Activated B cell treated with CpG ODN at 0.5 μM for 24 hours (primary cell): Measurements from ENCODE around the gene MEX3A. TPM values are rescaled to one million over a fixed set of nuclear protein-coding genes. Genes with fewer than 3 reads are reported as not detected.

ENCODE experiments used
- ATAC-seq: fragments of 200-7000 bp; cut with Tn5 transposase; one replicate; pipeline ENCODE4 v1.10.0; 2021; ENCODE audit warnings: low read depth, mild to moderate bottlenecking, moderate library complexity
- CTCF ChIA-PET: fragments of 350-600 bp; sonication (Branson Sonifier 250); formaldehyde crosslinking; loops from one replicate; lab custom pipeline; 2021; ENCODE audit warnings: antibody characterized with exemption; lab: Charles Lee
- POLR2A ChIA-PET: fragments of 350-600 bp; sonication (Branson Sonifier 250); formaldehyde crosslinking; loops from one replicate; lab custom pipeline; 2021; ENCODE audit warnings: antibody characterized with exemption; lab: Charles Lee
- DNase-seq: peaks from one replicate; pipeline ENCODE4 v3.0.0; 2022
- H3K27ac Mint-ChIP-seq: one replicate; pipeline ENCODE4 v1.8.0; 2020; ENCODE audit warnings: mixed read lengths
- H3K27me3 Mint-ChIP-seq: one replicate; pipeline ENCODE4 v1.8.0; 2021; ENCODE audit warnings: mixed read lengths
- H3K36me3 Mint-ChIP-seq: one replicate; pipeline ENCODE4 v1.8.0; 2021; ENCODE audit warnings: low read depth, mixed read lengths
- H3K4me1 Mint-ChIP-seq: one replicate; pipeline ENCODE4 v1.8.0; 2021; ENCODE audit warnings: mixed read lengths
- H3K4me3 Mint-ChIP-seq: one replicate; pipeline ENCODE4 v1.8.0; 2020; ENCODE audit warnings: mild to moderate bottlenecking, mixed read lengths
- H3K9me3 Mint-ChIP-seq: one replicate; pipeline ENCODE4 v1.8.0; 2020; ENCODE audit warnings: mixed read lengths
- intact Hi-C: fragments of 100-400 bp; cut with micrococcal nuclease; formaldehyde crosslinking; loops from one replicate; pipeline ENCODE4 v1.15.1; 2024
- total RNA-seq: library from RNA; stranded (reverse); gene quantifications from 2 replicates; pipeline ENCODE4 v1.2.3, GENCODE V29; 2022
- TF ChIP-seq, protein P1 (sequence below): fragments of 200-600 bp; IDR thresholded peaks from one replicate; pipeline ENCODE4 v1.8.0; 2022; ENCODE audit warnings: antibody characterized with exemption, mild to moderate bottlenecking

The MEX3A gene
- total RNA-seq, 1 donor from 2014 or later: 0.47 TPM

DNA sequence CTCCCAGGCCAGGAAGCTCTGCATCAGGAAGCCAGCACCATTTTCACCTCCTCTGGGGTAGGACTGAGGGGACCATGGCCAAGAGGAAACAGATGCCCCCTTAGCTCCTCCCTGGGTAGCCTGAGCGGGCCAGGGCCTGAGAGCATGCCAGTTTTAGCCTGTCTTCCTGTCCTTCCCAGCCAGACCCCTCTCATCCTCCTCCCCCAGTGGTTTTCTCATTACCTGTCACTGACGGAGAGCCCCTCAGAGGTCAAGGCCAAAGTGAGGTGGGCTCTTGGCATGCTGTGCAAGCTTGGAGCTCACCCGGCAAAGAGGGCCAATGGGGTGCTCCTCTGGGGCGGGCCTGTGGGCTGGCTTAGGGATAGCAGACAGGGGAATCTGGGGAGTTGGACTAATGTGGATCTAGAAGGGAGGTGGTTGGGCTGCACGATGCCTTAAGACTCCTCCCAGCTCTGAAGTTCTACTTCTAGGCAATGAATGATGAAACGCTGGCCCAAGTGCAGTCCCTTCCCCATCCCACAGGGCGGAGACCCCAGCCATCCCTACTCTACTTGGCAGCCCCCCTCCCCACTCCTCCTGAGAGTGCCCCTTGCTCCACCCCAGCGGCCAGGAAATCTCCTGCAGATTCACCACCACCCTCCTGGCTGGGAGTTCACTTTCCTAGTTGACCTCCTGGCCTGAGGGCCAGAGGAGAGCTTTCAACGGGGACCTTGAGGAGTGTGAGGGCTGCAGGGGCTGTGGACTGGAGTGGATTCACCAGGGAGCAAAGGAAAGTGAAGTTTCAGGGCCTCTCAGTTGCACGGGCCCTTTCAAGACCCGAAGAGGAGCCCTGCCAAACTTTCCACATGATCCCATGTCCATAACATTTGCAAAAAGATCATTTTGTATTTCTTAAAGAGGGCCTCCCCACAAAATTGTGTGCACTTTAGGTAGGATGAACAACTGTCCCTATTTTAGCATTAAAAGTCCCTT lies 22.9 kb upstream of the MEX3A start:
- ChIA-PET CTCF (interaction anchor here (1.3 to 3.3 kb wide), 2 partner anchors 8 to 25 kb away, joined by 5 to 29 read pairs; no protein-coding TSS in a partner anchor), POLR2A (interaction anchor here (0.6 to 3.8 kb wide), 6 partner anchors 8 to 120 kb away, joined by 3 to 61 read pairs (median 18); partner anchors contain the start of gene LMNA)
- ATAC-seq: no peak
- Mint-ChIP-seq H3K27ac (peak overlapping the region; percentile 92), H3K9me3 (no peaks in the 10 kb centered on the region), H3K36me3 (no peaks in the 10 kb centered on the region), H3K4me3 (peak overlapping the region; percentile 80), H3K27me3 (no peaks in the 10 kb centered on the region), H3K4me1 (peaks cover 65% of the 10 kb centered on the region)
- DNase-seq: no peak
- intact Hi-C loops: no loop called here
- TF ChIP-seq, protein P1, sequence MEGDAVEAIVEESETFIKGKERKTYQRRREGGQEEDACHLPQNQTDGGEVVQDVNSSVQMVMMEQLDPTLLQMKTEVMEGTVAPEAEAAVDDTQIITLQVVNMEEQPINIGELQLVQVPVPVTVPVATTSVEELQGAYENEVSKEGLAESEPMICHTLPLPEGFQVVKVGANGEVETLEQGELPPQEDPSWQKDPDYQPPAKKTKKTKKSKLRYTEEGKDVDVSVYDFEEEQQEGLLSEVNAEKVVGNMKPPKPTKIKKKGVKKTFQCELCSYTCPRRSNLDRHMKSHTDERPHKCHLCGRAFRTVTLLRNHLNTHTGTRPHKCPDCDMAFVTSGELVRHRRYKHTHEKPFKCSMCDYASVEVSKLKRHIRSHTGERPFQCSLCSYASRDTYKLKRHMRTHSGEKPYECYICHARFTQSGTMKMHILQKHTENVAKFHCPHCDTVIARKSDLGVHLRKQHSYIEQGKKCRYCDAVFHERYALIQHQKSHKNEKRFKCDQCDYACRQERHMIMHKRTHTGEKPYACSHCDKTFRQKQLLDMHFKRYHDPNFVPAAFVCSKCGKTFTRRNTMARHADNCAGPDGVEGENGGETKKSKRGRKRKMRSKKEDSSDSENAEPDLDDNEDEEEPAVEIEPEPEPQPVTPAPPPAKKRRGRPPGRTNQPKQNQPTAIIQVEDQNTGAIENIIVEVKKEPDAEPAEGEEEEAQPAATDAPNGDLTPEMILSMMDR: no peak

DNA sequence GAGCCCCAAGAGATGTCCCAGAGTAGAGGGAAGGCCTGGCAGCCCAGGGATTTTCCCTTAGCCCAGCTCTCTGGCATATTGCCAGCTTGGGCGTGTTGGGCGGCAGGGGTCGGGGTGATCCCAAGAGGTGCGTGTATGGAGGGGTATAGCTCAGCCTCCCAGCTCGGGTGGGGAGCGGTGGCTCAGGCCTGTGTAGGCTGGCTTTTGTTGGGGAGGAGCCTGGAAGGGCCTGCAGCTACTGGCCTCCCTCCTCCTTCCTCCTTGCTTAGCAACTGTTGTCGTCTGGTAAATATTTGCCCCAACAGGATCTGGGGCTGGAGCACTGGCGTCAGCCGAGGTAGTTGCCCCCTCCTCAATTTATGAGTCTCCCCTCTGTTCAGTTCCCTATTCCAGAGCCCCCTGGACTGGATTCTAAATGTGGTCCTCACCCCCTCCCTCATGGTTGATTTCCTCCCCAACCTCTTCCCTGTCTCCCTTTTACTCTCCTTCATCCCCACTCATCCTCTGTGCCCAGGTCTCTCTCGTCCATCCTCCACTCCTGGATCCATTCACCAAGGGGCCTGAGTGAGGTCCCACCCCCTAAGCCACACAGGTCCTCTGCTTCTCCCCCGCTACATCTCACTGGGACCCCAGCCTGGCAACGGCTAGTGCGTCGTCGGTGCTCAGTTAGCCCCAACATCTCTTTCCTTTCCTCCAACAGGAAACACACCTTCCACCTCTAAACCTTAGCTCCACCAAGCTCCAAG lies 22.0 kb upstream of the MEX3A start:
- DNase-seq (peak; percentile 35), ATAC-seq (no peak)
- H3K27me3 Mint-ChIP-seq: no peaks in the 10 kb centered on the region
- H3K36me3 Mint-ChIP-seq: no peaks in the 10 kb centered on the region
- intact Hi-C loops: no loop called here
- H3K9me3 Mint-ChIP-seq: no peaks in the 10 kb centered on the region
- POLR2A ChIA-PET: interaction anchor here (0.6 to 3.5 kb wide), 4 partner anchors 11 to 109 kb away, joined by 3 to 30 read pairs (median 8); partner anchors contain the start of genes LMNA and PMF1
- CTCF ChIA-PET: interaction anchor here (1.3 kb wide), 1 partner anchor 26 kb away, joined by 5 read pairs; no protein-coding TSS in a partner anchor
- TF ChIP-seq, protein P1: no peak
- no peak overlapping the region for H3K4me3 Mint-ChIP-seq
- peaks cover 63% of the 10 kb centered on the region for H3K4me1 Mint-ChIP-seq
- H3K27ac Mint-ChIP-seq: peak overlapping the region; percentile 66

DNA sequence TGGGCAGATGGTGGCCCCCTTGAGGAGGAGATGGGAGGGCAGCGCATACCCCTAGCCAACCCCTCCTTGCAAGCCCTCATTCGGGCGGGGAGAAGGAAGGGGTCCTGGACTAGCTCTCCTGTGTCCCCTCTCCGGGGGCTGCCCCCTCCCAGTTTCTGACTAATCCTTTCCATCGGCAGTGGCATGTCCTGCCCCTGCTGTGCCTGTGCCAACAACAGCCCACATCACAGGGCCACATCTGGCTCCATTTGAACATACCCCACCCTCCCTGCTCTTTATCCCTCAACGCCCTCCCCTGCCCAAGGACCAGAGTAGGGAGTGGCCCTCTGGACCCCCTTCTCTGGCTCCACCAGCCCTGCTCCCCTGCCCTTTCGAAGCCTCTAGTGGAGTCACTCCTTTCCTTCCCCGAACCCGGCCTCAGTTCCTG lies 21.3 kb upstream of the MEX3A start:
- H3K4me1 Mint-ChIP-seq: peaks cover 60% of the 10 kb centered on the region

DNA sequence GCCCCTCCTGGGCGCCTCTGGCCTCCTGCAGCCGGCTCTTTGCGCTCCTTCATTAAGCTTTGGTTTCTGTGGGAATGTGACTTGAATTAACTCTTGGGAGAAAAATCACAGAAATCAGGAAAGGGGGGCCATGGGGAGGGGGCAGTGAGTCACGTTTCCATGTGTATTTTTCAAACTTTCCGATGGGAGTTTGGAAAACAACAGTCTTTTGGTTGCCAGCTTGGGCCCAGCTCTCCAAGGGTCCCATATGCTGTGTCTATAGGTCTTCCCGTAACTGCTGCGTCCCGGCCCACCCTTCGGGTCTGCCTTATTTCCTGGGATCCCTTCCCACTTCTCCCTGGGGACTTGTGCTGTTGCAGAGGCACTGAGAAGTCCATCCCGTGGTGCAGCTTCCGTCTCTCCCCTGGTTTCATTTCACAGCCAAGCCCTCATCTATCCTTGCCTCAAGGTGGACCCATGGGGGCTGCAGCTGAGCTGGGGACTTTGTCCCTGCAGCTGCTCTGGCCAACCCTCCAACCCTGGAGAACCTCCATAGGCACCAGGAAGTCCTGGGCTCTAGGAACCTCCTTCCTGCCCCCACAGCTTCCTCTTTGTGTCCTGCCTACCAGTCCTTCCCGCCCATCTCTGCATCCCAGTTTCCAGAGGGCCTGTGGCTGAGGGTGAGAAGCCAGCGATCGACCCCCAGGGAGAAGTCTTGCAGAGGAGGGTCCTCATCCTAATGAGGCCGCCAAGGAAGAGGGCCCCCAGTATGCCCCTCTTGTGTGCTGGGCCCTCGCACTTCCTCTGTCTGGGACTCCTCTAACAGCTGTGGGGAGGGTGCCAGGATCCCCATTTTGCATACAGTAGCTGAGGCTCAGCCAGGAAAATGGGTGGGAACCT lies 20.6 kb upstream of the MEX3A start:
- CTCF ChIA-PET: no interaction called here
- H3K4me3 Mint-ChIP-seq: no peak overlapping the region
- POLR2A ChIA-PET: interaction anchor here (0.6 to 7.8 kb wide), 4 partner anchors 12 to 503 kb away, joined by 3 to 78 read pairs (median 5); partner anchors contain the start of genes LMNA and PMF1
- DNase-seq (no peak), ATAC-seq (no peak)
- H3K4me1 Mint-ChIP-seq: peaks cover 60% of the 10 kb centered on the region
- no peak overlapping the region for H3K27ac Mint-ChIP-seq
- no peaks in the 10 kb centered on the region for H3K36me3 Mint-ChIP-seq
- TF ChIP-seq, protein P1: no peak
- no peaks in the 10 kb centered on the region for H3K27me3 Mint-ChIP-seq
- H3K9me3 Mint-ChIP-seq: no peaks in the 10 kb centered on the region
- intact Hi-C loops: no loop called here

More for the DNA sequence above, 21.3 kb upstream of the MEX3A start:
- POLR2A ChIA-PET: interaction anchor here (1.2 to 1.6 kb wide), 2 partner anchors 16 to 109 kb away, joined by 3 to 5 read pairs; partner anchors contain the start of gene PMF1
- no peaks in the 10 kb centered on the region for H3K9me3 Mint-ChIP-seq
- ATAC-seq: no peak
- DNase-seq: no peak
- TF ChIP-seq, protein P1: no peak
- H3K27ac Mint-ChIP-seq: peak overlapping the region; percentile 66
- intact Hi-C loops: no loop called here
- CTCF ChIA-PET: interaction anchor here (1.3 kb wide), 1 partner anchor 27 kb away, joined by 5 read pairs; no protein-coding TSS in a partner anchor
- no peaks in the 10 kb centered on the region for H3K36me3 Mint-ChIP-seq
- H3K4me3 Mint-ChIP-seq: no peak overlapping the region
- no peaks in the 10 kb centered on the region for H3K27me3 Mint-ChIP-seq
